Activated CD8-positive, alpha-beta memory T cell treated with anti-CD3 and anti-CD28 coated beads, Interleukin-2, amount 10 ng/mL, durations not matched to agents 7 days and 5 days (primary cell): ENCODE results near the gene GPR153. TPM values are rescaled to one million over a fixed set of nuclear protein-coding genes. Genes with fewer than 3 reads are reported as not detected.
A peak's percentile ranks its signal among the peaks of the same experiment; 100 is the strongest.

Experiments
- ATAC-seq: fragments of 150-1000 bp; cut with Tn5 transposase; one replicate; pipeline ENCODE4 v1.10.0; 2021; ENCODE audit warnings: moderate library complexity
- CTCF ChIA-PET: fragments of 350-600 bp; sonication (Branson Sonifier 250); formaldehyde crosslinking; loops from one replicate; lab custom pipeline; 2021; ENCODE audit warnings: antibody characterized with exemption; lab: Charles Lee
- DNase-seq: peaks from one replicate; pipeline ENCODE4 v3.0.0-alpha.2; 2020
- H3K27ac Mint-ChIP-seq: one replicate; pipeline ENCODE4 v1.8.0; 2021; ENCODE audit warnings: mild to moderate bottlenecking, mixed read lengths
- H3K27me3 Mint-ChIP-seq: one replicate; pipeline ENCODE4 v1.8.0; 2021; ENCODE audit warnings: mixed read lengths
- H3K36me3 Mint-ChIP-seq: one replicate; pipeline ENCODE4 v1.8.0; 2021; ENCODE audit warnings: mild to moderate bottlenecking, mixed read lengths
- H3K4me1 Mint-ChIP-seq: one replicate; pipeline ENCODE4 v1.8.0; 2021; ENCODE audit warnings: mixed read lengths
- H3K4me3 Mint-ChIP-seq: one replicate; pipeline ENCODE4 v1.8.0; 2021; ENCODE audit warnings: mild to moderate bottlenecking, moderate library complexity, mixed read lengths
- H3K9me3 Mint-ChIP-seq: one replicate; pipeline ENCODE4 v1.8.0; 2022; ENCODE audit warnings: low read depth, mixed read lengths
- total RNA-seq, 2 experiments: library from RNA; stranded (reverse); gene quantifications; one replicate each; pipeline ENCODE4 v1.2.3, GENCODE V29; 2021

GPR153 gene
- total RNA-seq, 2 experiments from 2014 or later = 1.1 to 1.2 TPM

DNA sequence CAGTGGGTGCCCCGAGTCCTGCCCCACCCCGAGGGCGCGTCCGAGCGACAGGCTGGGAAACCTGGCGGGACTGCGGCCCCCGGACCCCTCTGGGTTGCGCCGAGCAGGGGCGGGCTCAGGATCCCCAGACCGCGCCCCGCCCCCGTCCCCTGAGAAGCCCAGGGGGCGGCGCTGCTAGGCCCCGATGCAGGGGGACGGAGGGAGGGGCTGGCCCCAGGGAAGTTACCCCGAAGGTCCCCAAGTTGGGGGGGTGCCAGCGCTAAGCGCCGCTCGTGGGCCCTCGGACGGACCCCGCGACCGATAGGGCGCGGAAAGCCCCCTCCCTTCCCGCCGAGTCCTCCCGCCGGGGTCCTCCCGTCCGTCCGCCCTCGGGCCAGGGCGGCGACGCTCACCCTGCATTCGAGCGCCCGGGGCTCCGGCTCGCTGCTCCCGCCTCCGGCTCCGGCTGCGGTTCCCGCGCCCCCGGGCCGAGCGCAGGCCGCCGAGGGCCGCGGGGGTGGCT lies 414 bp downstream of the GPR153 start:
- peaks cover 12% of the 10 kb centered on the region for H3K4me1 Mint-ChIP-seq
- H3K27me3 Mint-ChIP-seq = peaks cover 15% of the 10 kb centered on the region
- CTCF ChIA-PET = interaction anchor here (1.0 to 2.4 kb wide), 3 partner anchors 13 to 16 kb away, joined by 3 to 16 read pairs (median 13); no protein-coding TSS in a partner anchor
- H3K4me3 Mint-ChIP-seq = no peak overlapping the region
- H3K9me3 Mint-ChIP-seq = no peaks in the 10 kb centered on the region
- H3K36me3 Mint-ChIP-seq = no peaks in the 10 kb centered on the region
- no peak overlapping the region for H3K27ac Mint-ChIP-seq
- DNase-seq (no peak), ATAC-seq (peak; percentile 41)

DNA sequence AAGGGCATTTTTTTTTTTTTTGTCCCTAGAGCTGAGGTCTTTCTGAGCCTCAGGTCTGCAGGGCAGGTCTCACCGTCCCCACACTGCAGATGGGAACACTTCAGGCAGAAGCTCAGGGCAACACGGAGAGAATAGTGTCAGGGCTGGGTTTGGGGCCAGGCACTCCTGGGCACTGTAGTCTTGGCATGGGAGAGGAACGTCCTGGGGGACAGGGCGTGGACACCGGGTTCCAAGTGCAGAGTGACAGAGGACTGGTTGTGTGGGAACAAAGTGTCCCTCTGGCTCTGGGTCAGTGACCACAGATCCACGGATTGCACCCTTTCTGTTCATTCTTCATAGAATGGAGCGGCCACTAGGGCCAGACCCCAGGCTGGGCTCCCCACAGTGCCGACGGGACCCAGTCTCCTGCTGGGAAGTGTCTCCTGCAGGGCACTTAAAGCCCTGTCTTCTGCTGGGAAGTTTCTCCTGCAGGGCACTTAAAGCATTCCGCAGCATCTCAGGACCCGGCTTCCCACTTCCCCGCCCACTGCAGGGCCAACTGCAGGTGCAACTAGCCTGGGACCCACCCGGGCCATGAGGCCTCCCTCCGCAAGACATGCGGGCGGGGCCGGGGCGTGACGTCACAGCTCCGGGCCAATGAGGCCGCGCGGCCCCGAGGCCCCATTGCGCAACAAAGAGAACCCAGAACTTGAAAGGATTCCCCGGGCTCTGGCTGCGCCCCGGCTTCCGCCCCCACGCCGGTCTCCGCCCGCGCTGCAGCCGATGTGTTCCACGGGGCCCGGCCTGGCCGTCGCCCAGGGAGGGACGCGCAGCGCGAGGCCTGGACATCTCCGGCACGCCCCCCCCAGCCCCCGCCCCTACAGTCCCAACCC lies 1.2 kb downstream of the GPR153 start:
- H3K9me3 Mint-ChIP-seq = no peaks in the 10 kb centered on the region
- H3K27me3 Mint-ChIP-seq = peaks cover 15% of the 10 kb centered on the region
- peaks cover 12% of the 10 kb centered on the region for H3K4me1 Mint-ChIP-seq
- CTCF ChIA-PET = interaction anchor here (0.8 to 2.7 kb wide), 4 partner anchors 13 to 178 kb away, joined by 3 to 13 read pairs (median 7); no protein-coding TSS in a partner anchor
- DNase-seq (peak; percentile 88), ATAC-seq (peak; percentile 75)
- H3K4me3 Mint-ChIP-seq = peak overlapping the region; percentile 40
- H3K36me3 Mint-ChIP-seq = no peaks in the 10 kb centered on the region
- no peak overlapping the region for H3K27ac Mint-ChIP-seq

DNA sequence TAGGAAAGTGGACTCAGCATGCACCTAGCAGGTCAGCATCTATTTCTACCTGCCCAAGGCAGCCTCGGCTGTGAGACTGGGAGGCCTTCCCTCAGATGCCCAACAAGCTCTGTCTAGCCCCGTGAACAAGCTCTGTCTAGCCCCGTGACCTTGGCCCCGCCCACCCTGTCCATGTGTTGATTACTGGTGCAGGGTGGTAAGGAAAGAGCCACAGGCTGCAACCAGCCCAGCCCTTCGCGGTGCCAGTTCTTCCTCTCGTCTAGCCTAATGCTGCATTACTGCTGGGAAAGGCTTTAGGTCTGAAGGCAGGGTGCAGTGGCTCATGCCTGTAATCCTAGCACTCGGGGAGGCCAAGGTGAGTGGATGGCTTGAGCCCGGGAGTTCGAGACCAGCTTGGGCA lies 2.2 kb downstream of the GPR153 start:
- H3K27me3 Mint-ChIP-seq = peaks cover 15% of the 10 kb centered on the region
- H3K9me3 Mint-ChIP-seq = no peaks in the 10 kb centered on the region
- peaks cover 9% of the 10 kb centered on the region for H3K4me1 Mint-ChIP-seq
- ATAC-seq (no peak), DNase-seq (no peak)
- no peak overlapping the region for H3K27ac Mint-ChIP-seq
- H3K4me3 Mint-ChIP-seq = no peak overlapping the region
- H3K36me3 Mint-ChIP-seq = no peaks in the 10 kb centered on the region
- CTCF ChIA-PET = interaction anchor here (0.9 to 2.7 kb wide), 3 partner anchors 12 to 180 kb away, joined by 3 to 13 read pairs (median 11); no protein-coding TSS in a partner anchor

DNA sequence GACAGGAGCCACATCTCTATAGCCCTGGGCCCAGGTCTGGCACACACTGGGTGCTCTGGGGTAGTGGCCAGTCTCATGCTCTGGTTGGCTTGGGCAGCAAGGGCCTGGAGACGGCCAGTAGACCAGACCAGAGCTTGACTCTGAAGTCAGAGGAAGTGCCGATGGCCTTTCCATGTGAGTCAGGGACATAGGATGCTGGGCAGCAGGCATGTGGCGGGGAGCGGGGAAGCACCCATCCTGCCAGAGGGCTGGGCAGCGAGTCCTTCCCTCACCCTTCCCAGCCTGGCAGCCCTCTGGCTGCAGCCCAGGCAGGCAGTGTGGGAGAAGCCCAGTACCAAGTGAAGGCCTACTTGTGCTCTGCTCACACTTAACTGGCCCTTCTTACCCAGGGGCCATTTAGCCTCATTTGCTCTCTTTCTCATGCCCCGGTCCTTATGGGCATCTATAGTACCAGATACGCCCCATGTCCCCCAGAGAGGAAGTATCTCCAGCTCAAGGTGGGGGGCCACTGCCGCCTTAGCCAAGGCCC lies 3.3 kb downstream of the GPR153 start:
- H3K4me3 Mint-ChIP-seq = no peak overlapping the region
- H3K36me3 Mint-ChIP-seq = no peaks in the 10 kb centered on the region
- ATAC-seq (no peak), DNase-seq (no peak)
- no peaks in the 10 kb centered on the region for H3K9me3 Mint-ChIP-seq
- CTCF ChIA-PET = interaction anchor here (2.3 to 2.7 kb wide), 2 partner anchors 11 to 20 kb away, joined by 11 to 12 read pairs; no protein-coding TSS in a partner anchor
- no peak overlapping the region for H3K27ac Mint-ChIP-seq
- H3K4me1 Mint-ChIP-seq = peaks cover under 1% of the 10 kb centered on the region
- H3K27me3 Mint-ChIP-seq = peaks cover 15% of the 10 kb centered on the region

DNA sequence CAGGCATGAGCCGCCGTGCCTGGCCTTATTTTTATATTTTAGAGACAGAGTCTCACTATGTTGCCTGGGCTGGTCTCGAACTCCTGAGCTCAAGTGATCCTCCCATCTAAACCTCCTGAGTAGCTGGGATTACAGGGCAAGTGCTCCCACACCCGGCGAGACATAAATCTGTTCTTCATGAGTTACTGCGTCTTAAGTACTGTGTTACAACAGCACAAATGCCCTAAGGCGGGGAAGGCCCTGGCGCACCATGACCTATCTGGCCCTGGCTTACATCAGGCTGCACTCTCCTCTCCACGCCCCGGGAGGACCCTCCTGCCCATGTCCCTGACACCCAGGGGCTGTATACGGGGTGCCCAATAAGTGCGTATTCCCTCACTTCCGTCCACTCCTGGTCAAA lies 4.3 kb downstream of the GPR153 start:
- H3K36me3 Mint-ChIP-seq = no peaks in the 10 kb centered on the region
- no peaks in the 10 kb centered on the region for H3K4me1 Mint-ChIP-seq
- CTCF ChIA-PET = interaction anchor here (2.3 kb wide), 1 partner anchor 10 kb away, joined by 12 read pairs; no protein-coding TSS in a partner anchor
- H3K4me3 Mint-ChIP-seq = no peak overlapping the region
- H3K27me3 Mint-ChIP-seq = peaks cover 15% of the 10 kb centered on the region
- no peak overlapping the region for H3K27ac Mint-ChIP-seq
- ATAC-seq (no peak), DNase-seq (no peak)
- no peaks in the 10 kb centered on the region for H3K9me3 Mint-ChIP-seq

DNA sequence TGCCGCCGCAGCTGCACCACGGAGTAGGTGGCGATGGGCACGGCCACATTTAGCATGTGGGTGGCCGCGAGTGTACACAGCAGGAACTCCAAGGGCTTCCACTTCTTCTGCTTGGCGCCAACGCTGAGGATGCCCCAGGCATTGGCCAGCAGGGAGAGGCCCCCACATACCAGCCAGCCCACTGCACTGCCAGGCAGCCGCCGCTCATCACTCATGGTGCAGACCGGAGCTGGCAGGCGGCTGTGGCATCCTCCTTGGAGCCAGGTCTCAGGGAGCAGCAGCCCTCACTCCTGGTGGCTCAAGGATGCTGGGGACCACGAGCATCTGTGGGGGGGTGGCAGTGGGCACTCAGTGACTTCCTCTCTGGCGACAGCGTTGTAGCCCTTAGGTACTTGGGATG lies 6.2 kb downstream of the GPR153 start:
- CTCF ChIA-PET = interaction anchor here (0.7 kb wide), 1 partner anchor 1543 kb away, joined by 5 read pairs; no protein-coding TSS in a partner anchor
- ATAC-seq = no peak
- H3K4me1 Mint-ChIP-seq = peaks cover 3% of the 10 kb centered on the region

DNA sequence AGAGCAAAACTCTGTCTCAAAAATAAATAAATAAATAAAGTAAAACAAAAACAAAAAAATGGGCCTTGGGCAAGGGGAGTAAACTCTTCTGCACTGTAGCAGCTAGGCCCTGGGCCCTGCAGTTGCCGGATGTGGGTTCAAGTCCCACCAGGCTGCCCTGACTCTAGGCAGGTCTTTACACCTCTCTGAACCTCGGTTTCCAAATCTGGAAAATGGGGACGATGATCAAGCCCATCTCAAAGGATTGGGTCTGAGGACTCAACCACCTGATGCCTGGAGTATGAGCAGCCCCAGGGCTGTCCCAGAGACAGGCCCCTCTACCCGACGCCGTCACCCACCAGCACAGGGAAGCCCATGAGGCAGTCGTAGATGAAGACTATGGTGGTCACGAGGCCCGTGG lies 7.5 kb downstream of the GPR153 start:
- no peaks in the 10 kb centered on the region for H3K9me3 Mint-ChIP-seq
- no peaks in the 10 kb centered on the region for H3K36me3 Mint-ChIP-seq
- ATAC-seq (no peak), DNase-seq (no peak)
- H3K27ac Mint-ChIP-seq = no peak overlapping the region
- CTCF ChIA-PET = no interaction called here
- peaks cover 5% of the 10 kb centered on the region for H3K4me1 Mint-ChIP-seq
- peaks cover 27% of the 10 kb centered on the region for H3K27me3 Mint-ChIP-seq
- no peak overlapping the region for H3K4me3 Mint-ChIP-seq

More for the DNA sequence above, 6.2 kb downstream of the GPR153 start:
- Mint-ChIP-seq H3K27me3 (peaks cover 32% of the 10 kb centered on the region), H3K36me3 (no peaks in the 10 kb centered on the region), H3K9me3 (no peaks in the 10 kb centered on the region), H3K27ac (no peak overlapping the region), H3K4me3 (no peak overlapping the region)
- DNase-seq = no peak

DNA sequence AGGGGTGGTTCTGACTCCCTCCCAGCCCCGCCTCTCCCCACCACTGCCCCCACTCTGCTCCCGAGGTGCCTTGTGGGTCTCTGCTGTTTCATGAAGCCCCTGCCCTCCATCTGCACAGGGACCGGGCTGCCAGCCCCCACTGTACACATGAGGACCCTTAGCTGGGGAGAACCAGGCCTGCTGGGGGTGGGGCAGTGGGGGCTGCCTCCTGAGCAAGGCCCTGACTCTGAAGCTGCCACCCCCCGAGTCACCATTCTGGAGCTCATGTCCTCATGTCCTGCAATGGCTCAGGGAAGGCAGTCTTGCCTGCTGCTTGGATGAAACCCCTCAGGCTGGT lies 8.6 kb downstream of the GPR153 start:
- Mint-ChIP-seq H3K4me3 (no peak overlapping the region), H3K9me3 (no peaks in the 10 kb centered on the region), H3K27me3 (peaks cover 36% of the 10 kb centered on the region), H3K27ac (no peak overlapping the region), H3K4me1 (peaks cover 5% of the 10 kb centered on the region), H3K36me3 (no peaks in the 10 kb centered on the region)
- no peak for ATAC-seq
- CTCF ChIA-PET = interaction anchor here (1.3 kb wide), 1 partner anchor 171 kb away, joined by 3 read pairs; no protein-coding TSS in a partner anchor
- DNase-seq = no peak

DNA sequence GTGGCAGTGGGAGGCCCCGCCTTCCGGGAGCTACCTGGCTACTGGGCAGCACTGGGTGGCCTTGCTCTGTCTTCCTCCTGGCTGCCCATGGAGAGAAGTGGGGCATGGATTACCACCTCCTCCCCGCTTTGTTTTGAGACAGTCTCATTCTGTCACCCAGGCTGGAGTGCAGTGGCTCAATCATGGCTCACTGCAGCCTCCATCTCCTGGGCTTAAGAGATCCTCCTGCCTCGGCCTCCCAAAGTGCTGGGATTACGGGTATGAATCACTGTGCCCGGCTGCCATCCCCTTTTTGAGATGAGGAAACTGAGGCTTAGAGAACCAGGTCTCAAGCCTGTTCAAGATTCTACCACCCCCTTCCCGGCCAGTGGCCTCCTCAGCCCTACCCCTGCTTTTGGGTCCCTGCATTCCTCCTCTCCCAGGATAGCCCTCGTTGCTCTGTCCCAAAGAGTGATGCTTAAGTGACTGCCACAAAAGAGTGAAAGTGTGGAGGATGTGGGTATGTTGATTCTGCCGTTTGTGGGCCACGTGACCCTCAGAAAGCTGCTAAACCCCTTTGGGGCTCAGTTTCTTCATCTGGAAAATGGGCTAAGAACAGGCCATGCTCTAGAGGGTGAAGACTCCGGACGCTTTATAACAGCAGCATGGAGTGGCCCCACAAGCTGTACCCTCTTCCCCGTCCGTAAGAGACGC lies 9.1 kb downstream of the GPR153 start:
- Mint-ChIP-seq H3K9me3 (no peaks in the 10 kb centered on the region), H3K4me1 (peaks cover 5% of the 10 kb centered on the region), H3K27me3 (peaks cover 41% of the 10 kb centered on the region), H3K4me3 (no peak overlapping the region), H3K36me3 (no peaks in the 10 kb centered on the region), H3K27ac (no peak overlapping the region)
- ATAC-seq = no peak
- no peak for DNase-seq
- CTCF ChIA-PET = interaction anchor here (1.3 to 6.2 kb wide), 3 partner anchors 91 to 171 kb away, joined by 3 to 63 read pairs (median 3); no protein-coding TSS in a partner anchor

DNA sequence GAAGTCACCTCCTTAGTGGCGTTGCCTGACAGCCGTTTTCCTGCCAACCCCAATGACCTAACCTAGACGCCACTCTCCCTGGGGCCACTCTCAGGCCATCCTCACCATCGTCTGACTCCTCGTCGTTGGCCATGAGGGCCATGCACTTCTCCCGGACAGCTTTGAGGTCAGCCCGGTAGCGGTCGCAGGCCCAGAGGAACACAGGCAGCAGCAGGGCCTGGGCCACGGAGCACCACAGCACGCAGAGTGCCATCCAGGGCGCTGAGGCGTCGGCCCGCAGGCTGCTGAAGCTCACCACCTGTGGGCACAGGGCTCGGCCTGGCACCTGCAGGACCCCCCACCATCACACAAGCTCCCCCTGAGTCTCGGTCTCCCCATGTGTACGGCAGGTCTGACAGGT lies 9.7 kb downstream of the GPR153 start:
- Mint-ChIP-seq H3K4me1 (peaks cover 10% of the 10 kb centered on the region), H3K36me3 (no peaks in the 10 kb centered on the region), H3K27me3 (peaks cover 46% of the 10 kb centered on the region), H3K9me3 (no peaks in the 10 kb centered on the region), H3K27ac (no peak overlapping the region), H3K4me3 (no peak overlapping the region)
- CTCF ChIA-PET = interaction anchor here (1.0 to 6.2 kb wide), 3 partner anchors 91 to 154 kb away, joined by 3 to 63 read pairs (median 4); no protein-coding TSS in a partner anchor
- no peak for ATAC-seq
- DNase-seq = no peak

DNA sequence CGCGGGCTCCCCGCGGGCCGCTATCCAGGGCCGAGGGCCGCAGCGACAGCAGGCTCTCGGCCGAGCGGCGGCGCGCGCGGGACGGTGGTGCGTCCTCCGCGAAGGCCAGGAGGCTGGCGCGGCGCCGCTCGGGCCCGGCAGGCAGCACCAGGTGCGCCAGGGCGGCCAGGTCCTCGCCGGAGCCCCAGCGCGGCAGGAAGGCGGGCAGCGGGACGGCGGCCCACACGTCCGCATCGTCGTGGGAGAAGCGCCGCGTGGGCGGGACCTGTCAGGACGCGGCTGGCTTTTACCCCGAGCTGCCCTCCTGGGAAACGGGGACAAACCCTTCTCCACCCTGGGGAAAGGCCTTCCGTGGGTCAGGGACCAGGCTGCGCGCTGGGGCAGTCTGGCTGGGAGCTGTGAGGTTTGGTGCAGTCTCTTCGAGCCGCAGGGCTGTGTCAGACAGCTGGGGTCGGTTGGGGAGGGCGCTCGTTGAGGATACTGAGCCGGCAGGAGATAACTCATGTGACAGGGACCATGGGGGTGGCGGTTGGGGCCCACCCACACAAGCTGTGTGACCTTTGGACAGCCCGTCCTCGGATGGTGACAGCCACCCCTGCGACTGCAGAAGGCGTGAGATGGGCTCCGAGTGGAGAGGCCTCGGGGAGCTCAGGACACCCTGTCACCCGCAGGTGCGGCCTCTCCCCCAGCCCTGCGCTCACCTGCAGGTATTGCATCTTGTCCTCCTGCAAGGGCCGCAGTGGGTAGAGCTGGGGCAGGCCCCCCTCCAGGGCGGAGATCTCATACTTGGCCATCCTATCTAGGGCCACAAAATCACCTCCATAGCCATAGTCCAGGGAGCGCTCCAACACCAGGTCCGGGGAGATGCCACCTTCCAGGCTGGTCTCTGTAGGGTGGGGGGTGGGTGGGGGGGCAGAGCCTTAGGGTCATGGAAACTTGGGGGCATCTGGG lies 10.9 kb downstream of the GPR153 start:
- H3K9me3 Mint-ChIP-seq = no peaks in the 10 kb centered on the region
- peaks cover 49% of the 10 kb centered on the region for H3K27me3 Mint-ChIP-seq
- ATAC-seq (no peak), DNase-seq (no peak)
- H3K4me1 Mint-ChIP-seq = peaks cover 13% of the 10 kb centered on the region
- no peak overlapping the region for H3K4me3 Mint-ChIP-seq
- CTCF ChIA-PET = interaction anchor here (0.7 to 6.2 kb wide), 5 partner anchors 92 to 189 kb away, joined by 3 to 68 read pairs (median 6); partner anchors contain the start of gene HES2
- H3K27ac Mint-ChIP-seq = no peak overlapping the region
- no peaks in the 10 kb centered on the region for H3K36me3 Mint-ChIP-seq
